Stimulated activated memory B cell treated with anti-CD40 and anti-IgM and Interleukin-4, amounts not matched to agents 10 μg/mL and 1 μg/mL and 100 μg/mL, for 72 hours (primary cell): ENCODE results near the gene ASRGL1.
"Not testable (repeated sequence)": the region's sequence is repeated elsewhere in the genome, so short reads cannot be mapped to it uniquely, and the experiment has no call there.

Source experiments
- ATAC-seq: fragments of 150-1000 bp; cut with Tn5 transposase; 2 replicates; pipeline ENCODE4 v1.10.0; 2021
- H3K27ac Mint-ChIP-seq: one replicate; pipeline ENCODE4 v1.8.0; 2022; ENCODE audit warnings: mild to moderate bottlenecking, mixed read lengths
- H3K27me3 Mint-ChIP-seq: one replicate; pipeline ENCODE4 v1.8.0; 2022; ENCODE audit warnings: mixed read lengths
- H3K36me3 Mint-ChIP-seq: one replicate; pipeline ENCODE4 v1.8.0; 2022; ENCODE audit warnings: mixed read lengths
- H3K4me1 Mint-ChIP-seq: one replicate; pipeline ENCODE4 v1.8.0; 2022; ENCODE audit warnings: mixed read lengths
- H3K4me3 Mint-ChIP-seq: one replicate; pipeline ENCODE4 v1.8.0; 2022; ENCODE audit warnings: mild to moderate bottlenecking, moderate library complexity, mixed read lengths
- H3K9me3 Mint-ChIP-seq: one replicate; pipeline ENCODE4 v1.8.0; 2022; ENCODE audit warnings: mixed read lengths

Gene ASRGL1

DNA sequence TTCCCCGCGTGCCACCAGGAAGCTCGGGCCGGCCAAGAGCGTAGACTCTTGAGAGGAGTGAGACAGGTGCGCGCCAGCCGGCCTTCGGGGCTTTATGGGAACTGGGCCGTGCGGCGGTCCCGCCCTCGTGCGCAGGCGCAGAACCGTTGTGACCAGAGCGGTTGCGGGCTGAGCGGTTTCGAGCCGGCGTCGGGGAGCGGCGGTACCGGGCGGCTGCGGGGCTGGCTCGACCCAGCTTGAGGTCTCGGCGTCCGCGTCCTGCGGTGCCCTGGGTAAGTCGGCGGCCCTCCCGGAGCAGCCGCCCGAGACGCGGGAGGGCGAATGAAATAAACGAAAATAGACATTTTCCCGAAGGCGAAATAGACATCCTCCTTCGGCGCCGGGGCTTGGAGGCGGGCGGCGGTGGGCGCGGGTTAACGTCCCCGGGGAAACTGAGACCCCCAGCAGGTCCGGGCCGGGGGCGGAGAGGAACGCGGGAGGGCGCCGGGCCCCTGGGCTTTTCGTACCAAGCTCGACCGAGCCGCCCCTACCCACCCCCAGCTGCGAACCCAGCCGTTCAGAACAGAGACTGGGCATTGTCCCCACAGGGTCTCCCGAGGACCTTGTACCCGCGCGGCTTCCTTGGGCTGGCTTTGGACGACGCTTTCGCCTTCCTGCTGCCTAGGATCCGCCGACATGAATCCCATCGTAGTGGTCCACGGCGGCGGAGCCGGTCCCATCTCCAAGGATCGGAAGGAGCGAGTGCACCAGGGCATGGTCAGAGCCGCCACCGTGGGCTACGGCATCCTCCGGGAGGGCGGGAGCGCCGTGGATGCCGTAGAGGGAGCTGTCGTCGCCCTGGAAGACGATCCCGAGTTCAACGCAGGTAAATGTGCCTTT lies at the start of gene ASRGL1:
ASRGL1 (plus strand) TSS at position 146 of the 879 bp plus-strand sequence; CDS start at position 676, 530 bp downstream.
- peak; percentile 91 for ATAC-seq
- H3K27ac Mint-ChIP-seq = peak within 1 kb of the TSS; percentile 69
- peaks cover 17% of the 10 kb centered on the region for H3K4me1 Mint-ChIP-seq
- H3K36me3 Mint-ChIP-seq = no peaks in the 10 kb centered on the region
- H3K9me3 Mint-ChIP-seq = no peaks in the 10 kb centered on the region
- peaks cover 12% of the 10 kb centered on the region for H3K27me3 Mint-ChIP-seq
- H3K4me3 Mint-ChIP-seq = peak within 1 kb of the TSS; percentile 89

DNA sequence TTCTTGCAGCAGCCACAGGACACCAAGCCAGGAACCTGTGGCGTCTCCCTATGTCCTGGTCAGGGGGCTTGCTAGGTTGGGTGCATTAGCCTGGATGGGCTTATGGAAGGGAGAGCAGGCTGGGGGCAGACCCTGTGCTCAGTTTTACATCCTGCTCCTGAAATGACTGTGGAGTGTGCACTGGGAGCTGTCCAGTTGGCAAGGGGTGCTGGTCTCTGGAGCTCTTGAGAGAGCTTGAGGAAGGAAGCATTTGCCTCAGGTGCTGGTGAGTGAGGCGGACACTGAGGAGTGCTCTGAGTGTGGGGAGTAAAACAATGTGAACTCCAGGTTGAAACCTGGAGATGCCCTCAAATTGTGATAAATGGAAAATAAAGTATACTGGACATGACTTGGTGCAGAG lies 41.7 kb upstream of the ASRGL1 start:
- Mint-ChIP-seq H3K27ac (no peak overlapping the region), H3K9me3 (peaks cover 2% of the 10 kb centered on the region), H3K36me3 (no peaks in the 10 kb centered on the region)

GRCh38 chr11:62298975-62299374 lies 38.3 kb upstream of the ASRGL1 start, which contains the start of gene SCGB1D4:
Gene SCGB1D4, minus strand, starts transcription at chr11:62299075. Its CDS starts 65 bp downstream, at chr11:62299010.
- peak; percentile 8 for ATAC-seq
- Mint-ChIP-seq H3K9me3 (no peaks in the 10 kb centered on the region), H3K4me3 (no peak within 1 kb of the TSS), H3K27ac (no peak within 1 kb of the TSS), H3K36me3 (no peaks in the 10 kb centered on the region), H3K4me1 (no peaks in the 10 kb centered on the region), H3K27me3 (peaks cover 25% of the 10 kb centered on the region)

More for the DNA sequence above, 41.7 kb upstream of the ASRGL1 start:
- Mint-ChIP-seq H3K4me1 (no peaks in the 10 kb centered on the region), H3K4me3 (no peak overlapping the region), H3K27me3 (peaks cover 26% of the 10 kb centered on the region)
- ATAC-seq = no peak

DNA sequence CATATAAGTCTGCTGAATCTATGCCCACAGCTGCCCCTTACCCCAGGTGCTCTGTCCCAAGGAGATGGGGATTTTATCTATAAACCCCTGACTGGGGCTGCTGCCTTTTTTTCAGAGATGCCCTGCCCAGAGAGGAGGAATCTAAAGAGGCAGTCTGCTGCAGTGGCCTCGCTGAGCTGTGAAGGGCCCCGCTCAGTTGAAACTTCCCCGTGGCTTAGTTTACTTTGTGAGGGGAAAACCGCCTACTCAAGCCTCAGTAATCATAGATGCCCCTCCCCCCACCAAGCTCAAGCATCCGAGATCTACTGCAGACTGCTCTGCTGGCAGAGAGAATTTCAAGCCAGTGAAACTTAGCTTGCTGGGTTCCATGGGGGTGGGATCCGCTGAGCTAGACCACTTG lies 31.0 kb upstream of the ASRGL1 start:
- H3K36me3 Mint-ChIP-seq = no peaks in the 10 kb centered on the region
- H3K27me3 Mint-ChIP-seq = peaks cover 35% of the 10 kb centered on the region
- peaks cover 6% of the 10 kb centered on the region for H3K9me3 Mint-ChIP-seq
- H3K4me1 Mint-ChIP-seq = peaks cover 3% of the 10 kb centered on the region
- H3K27ac Mint-ChIP-seq = no peak overlapping the region
- no peak for ATAC-seq
- no peak overlapping the region for H3K4me3 Mint-ChIP-seq

GRCh38 chr11:62307950-62308349 lies 29.3 kb upstream of the ASRGL1 start:
- no peak for ATAC-seq
- Mint-ChIP-seq H3K36me3 (no peaks in the 10 kb centered on the region), H3K27me3 (peaks cover 48% of the 10 kb centered on the region), H3K4me1 (peaks cover 16% of the 10 kb centered on the region), H3K4me3 (no peak overlapping the region), H3K27ac (no peak overlapping the region), H3K9me3 (peaks cover 6% of the 10 kb centered on the region)

GRCh38 chr11:62309991-62310390 lies 27.3 kb upstream of the ASRGL1 start:
- H3K4me1 Mint-ChIP-seq = peaks cover 16% of the 10 kb centered on the region
- no peak for ATAC-seq
- no peak overlapping the region for H3K4me3 Mint-ChIP-seq
- H3K36me3 Mint-ChIP-seq = no peaks in the 10 kb centered on the region
- H3K27ac Mint-ChIP-seq = no peak overlapping the region
- peaks cover 55% of the 10 kb centered on the region for H3K27me3 Mint-ChIP-seq
- H3K9me3 Mint-ChIP-seq = peaks cover 6% of the 10 kb centered on the region

GRCh38 chr11:62315431-62315830 lies 21.8 kb upstream of the ASRGL1 start:
- Mint-ChIP-seq H3K27me3 (peaks cover 57% of the 10 kb centered on the region), H3K36me3 (no peaks in the 10 kb centered on the region), H3K4me3 (no peak overlapping the region), H3K9me3 (no peaks in the 10 kb centered on the region), H3K4me1 (peaks cover 16% of the 10 kb centered on the region), H3K27ac (no peak overlapping the region)
- ATAC-seq = no peak

GRCh38 chr11:62322524-62322923 lies 14.7 kb upstream of the ASRGL1 start:
- H3K9me3 Mint-ChIP-seq = no peaks in the 10 kb centered on the region
- ATAC-seq = no peak
- H3K27ac Mint-ChIP-seq = no peak overlapping the region

GRCh38 chr11:62324731-62325556 lies 12.3 kb upstream of the ASRGL1 start:
- Mint-ChIP-seq H3K36me3 (no peaks in the 10 kb centered on the region), H3K4me1 (no peaks in the 10 kb centered on the region), H3K27ac (no peak overlapping the region), H3K4me3 (no peak overlapping the region), H3K9me3 (no peaks in the 10 kb centered on the region), H3K27me3 (peaks cover 49% of the 10 kb centered on the region)
- ATAC-seq = peak; percentile 63

More at GRCh38 chr11:62322524-62322923, 14.7 kb upstream of the ASRGL1 start:
- Mint-ChIP-seq H3K36me3 (no peaks in the 10 kb centered on the region), H3K4me3 (no peak overlapping the region), H3K27me3 (peaks cover 46% of the 10 kb centered on the region), H3K4me1 (no peaks in the 10 kb centered on the region)

GRCh38 chr11:62325781-62326180 lies 11.5 kb upstream of the ASRGL1 start:
- H3K4me1 Mint-ChIP-seq, H3K4me3 Mint-ChIP-seq, H3K36me3 Mint-ChIP-seq, ATAC-seq, H3K9me3 Mint-ChIP-seq, H3K27ac Mint-ChIP-seq: not testable (repeated sequence)
- peaks cover 48% of the 10 kb centered on the region for H3K27me3 Mint-ChIP-seq

- H3K4me1 Mint-ChIP-seq, H3K36me3 Mint-ChIP-seq, ATAC-seq, H3K9me3 Mint-ChIP-seq, H3K27ac Mint-ChIP-seq, H3K4me3 Mint-ChIP-seq: not testable (repeated sequence)
- H3K27me3 Mint-ChIP-seq = peaks cover 48% of the 10 kb centered on the region
Measured at GRCh38 chr11:62326719-62327118, 10.5 kb upstream of the ASRGL1 start.

- ATAC-seq, H3K27ac Mint-ChIP-seq, H3K4me1 Mint-ChIP-seq, H3K4me3 Mint-ChIP-seq, H3K36me3 Mint-ChIP-seq, H3K9me3 Mint-ChIP-seq: not testable (repeated sequence)
- peaks cover 52% of the 10 kb centered on the region for H3K27me3 Mint-ChIP-seq
Measured at GRCh38 chr11:62327541-62327940, 9.7 kb upstream of the ASRGL1 start.

DNA sequence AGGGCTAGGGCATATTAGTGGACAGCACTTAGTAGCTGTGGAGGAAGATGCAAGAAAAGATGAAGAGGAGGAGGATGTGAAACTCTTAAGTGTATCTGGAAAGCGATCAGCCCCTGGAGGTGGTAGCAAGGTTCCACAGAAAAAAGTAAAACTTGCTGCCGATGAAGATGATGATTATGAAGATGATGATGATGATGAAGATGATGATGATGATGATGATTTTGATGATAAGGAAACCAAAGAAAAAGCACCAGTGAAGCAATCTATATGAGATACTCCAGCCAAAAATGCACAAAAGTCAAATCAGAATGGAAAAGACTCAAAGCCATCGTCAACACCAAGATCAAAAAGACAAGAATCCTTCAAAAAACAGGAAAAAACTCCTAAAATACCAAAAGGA lies 6.0 kb upstream of the ASRGL1 start:
- ATAC-seq, H3K9me3 Mint-ChIP-seq, H3K27ac Mint-ChIP-seq, H3K36me3 Mint-ChIP-seq, H3K4me1 Mint-ChIP-seq, H3K4me3 Mint-ChIP-seq: not testable (repeated sequence)
- peaks cover 55% of the 10 kb centered on the region for H3K27me3 Mint-ChIP-seq

DNA sequence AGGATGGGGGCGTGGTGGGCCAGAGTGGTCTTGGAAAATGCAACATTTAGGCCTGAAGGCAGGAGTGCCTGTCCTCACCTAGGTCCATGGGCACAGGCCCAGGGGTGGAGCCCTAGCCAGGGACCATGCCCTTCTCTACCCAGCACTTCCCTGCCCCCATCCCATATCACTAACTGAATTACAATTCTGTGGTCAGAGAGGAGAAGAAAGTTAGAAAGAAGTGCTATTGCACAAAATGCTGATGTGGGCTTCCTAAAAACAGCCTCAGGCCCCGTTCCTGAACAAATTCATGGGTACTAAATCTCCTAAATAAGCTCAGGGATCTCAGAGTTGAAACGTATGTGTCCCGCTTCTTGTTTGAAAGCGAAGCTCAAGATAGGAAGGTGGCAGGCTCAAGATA lies 3.5 kb upstream of the ASRGL1 start:
- Mint-ChIP-seq H3K27ac (no peak overlapping the region), H3K4me1 (peaks cover 17% of the 10 kb centered on the region), H3K4me3 (no peak overlapping the region)

DNA sequence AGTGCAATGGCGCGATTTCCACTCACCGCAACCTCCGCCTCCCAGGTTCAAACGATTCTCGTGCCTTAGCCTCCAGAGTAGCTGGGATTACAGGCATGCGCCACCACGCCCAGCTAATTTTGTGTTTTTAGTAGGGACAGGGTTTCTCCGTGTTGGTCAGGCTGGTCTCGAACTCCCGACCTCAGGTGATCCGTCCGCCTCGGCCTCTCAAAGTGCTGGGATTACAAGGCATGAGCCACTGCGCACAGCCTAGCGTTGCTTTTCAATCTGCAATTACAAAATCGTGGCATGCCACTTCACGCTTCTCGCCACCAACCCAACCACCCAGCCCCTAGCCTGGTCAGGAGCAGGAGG lies 322 bp upstream of the ASRGL1 start:
- Mint-ChIP-seq H3K4me1 (peaks cover 17% of the 10 kb centered on the region), H3K27me3 (peaks cover 18% of the 10 kb centered on the region), H3K27ac (peak overlapping the region; percentile 69), H3K4me3 (peak overlapping the region; percentile 89)
- not testable (repeated sequence) for H3K9me3 Mint-ChIP-seq, H3K36me3 Mint-ChIP-seq, ATAC-seq

More for the DNA sequence above, 3.5 kb upstream of the ASRGL1 start:
- ATAC-seq = no peak
- Mint-ChIP-seq H3K36me3 (no peaks in the 10 kb centered on the region), H3K9me3 (no peaks in the 10 kb centered on the region), H3K27me3 (peaks cover 48% of the 10 kb centered on the region)
